HepG2 (cell line): ENCODE measurements around the gene FMNL1. TPM values are rescaled to one million over a fixed set of nuclear protein-coding genes. Genes with fewer than 3 reads are reported as not detected.
A peak's percentile ranks its signal among the peaks of the same experiment; 100 is the strongest.
"Not testable (repeated sequence)": the region's sequence is repeated elsewhere in the genome, so short reads cannot be mapped to it uniquely, and the experiment has no call there.

Source experiments
- ATAC-seq: fragments of 200-7000 bp; cut with Tn5 transposase; 3 replicates; pipeline ENCODE4 v1.9.1; 2020; ENCODE audit warnings: mild to moderate bottlenecking, moderate library complexity
- BruUV-seq: library from RNA; stranded (reverse); fragments of 400-500 nt; replicated peaks from 2 replicates; lab custom pipeline; 2021; lab: Mats Ljungman, UMichigan
- CTCF ChIA-PET: fragments of 300-600 bp; formaldehyde crosslinking; extraction: SDS; loops from one replicate; lab custom pipeline; 2021; ENCODE audit warnings: low total read pairs, inconsistent platforms, low intra/inter-chr PET ratio; lab: Yijun Ruan, JAX
- POLR2A ChIA-PET: fragments of 350-600 bp; sonication (Branson Sonifier 250); formaldehyde crosslinking; loops from one replicate; lab custom pipeline; 2020; ENCODE audit warnings: antibody characterized with exemption, inconsistent platforms; lab: Yijun Ruan, JAX
- DNase-seq: peaks from one replicate; pipeline ENCODE4 v3.0.0-alpha.2; 2015; ENCODE audit warnings: low spot score
- FAIRE-seq: peaks from 3 replicates; lab custom pipeline; 2011; peaks lifted over from hg19 to GRCh38; lab: Jason Lieb, UNC
- H2AFZ ChIP-seq: one replicate; pipeline ENCODE4 v1.6.1; 2011; ENCODE audit warnings: low read length, inconsistent platforms
- H3K27ac ChIP-seq: fragments of 300-600 bp; 3 replicates; pipeline ENCODE4 v1.8.0; 2011; ENCODE audit warnings: mixed run types, mild to moderate bottlenecking, mixed read lengths, low read length, inconsistent platforms; ENCODE audit not compliant: insufficient read depth; ENCODE audit errors: extremely low read length
- H3K27me3 ChIP-seq, 2 experiments: fragments of 200-600 bp in 1 of 2; 2 replicates in 1 of 2; 3 replicates in 1 of 2; pipeline versions ENCODE4 v1.6.0 to v1.8.0; 2011; ENCODE audit warnings: low read length in 2 of 2, mild to moderate bottlenecking in 2 of 2, moderate library complexity in 2 of 2, inconsistent platforms in 1 of 2; ENCODE audit not compliant: insufficient read depth in 2 of 2, control insufficient read depth in 1 of 2
- H3K36me3 ChIP-seq, 2 experiments: fragments of 200-600 bp in 1 of 2; replicated peaks in 1 of 2; 2 replicates in 1 of 2; 3 replicates in 1 of 2; pipeline versions ENCODE4 v1.5.1 to v1.8.0; 2011; ENCODE audit warnings: low read length in 2 of 2, inconsistent platforms in 1 of 2; ENCODE audit not compliant: insufficient read depth in 2 of 2, control insufficient read depth in 1 of 2
- H3K4me1 ChIP-seq: 2 replicates; pipeline ENCODE4 v1.5.1; 2012; ENCODE audit warnings: low read length, inconsistent platforms; ENCODE audit not compliant: insufficient read depth
- H3K4me2 ChIP-seq: 2 replicates; pipeline ENCODE4 v1.6.0; 2011; ENCODE audit warnings: low read depth, low read length, inconsistent platforms
- H3K4me3 ChIP-seq, 3 experiments: fragments of 200-600 bp in 1 of 3; sonication (generic), shearing (Covaris generic) in 1 of 3; replicated peaks in 1 of 3; 2 replicates each; pipeline ENCODE4 v1.5.1; 2011 to 2016; ENCODE audit warnings: low read length in 3 of 3, inconsistent platforms in 2 of 3, low read depth in 2 of 3, mild to moderate bottlenecking in 2 of 3, control low read depth in 1 of 3, mixed read lengths in 1 of 3; ENCODE audit not compliant: insufficient read depth in 1 of 3
- H3K79me2 ChIP-seq: one replicate; pipeline ENCODE4 v1.6.1; 2011; ENCODE audit warnings: low read length, inconsistent platforms; ENCODE audit not compliant: insufficient read depth
- H3K9ac ChIP-seq: 2 replicates; pipeline ENCODE4 v1.6.0; 2011; ENCODE audit warnings: mild to moderate bottlenecking, low read depth, low read length, inconsistent platforms; ENCODE audit not compliant: insufficient read depth
- H3K9me3 ChIP-seq: 2 replicates; pipeline ENCODE4 v1.5.1; 2012; ENCODE audit warnings: mild to moderate bottlenecking, low read length
- H4K20me1 ChIP-seq: 2 replicates; pipeline ENCODE4 v1.6.0; 2011; ENCODE audit warnings: inconsistent platforms, mild to moderate bottlenecking, low read length, moderate library complexity; ENCODE audit not compliant: insufficient read depth
- EP300 ChIP-seq, 3 experiments: sonication (generic) in 1 of 3; formaldehyde crosslinking in 1 of 3; IDR thresholded peaks; 2 replicates each; pipeline versions ENCODE4 v1.5.1 to v1.6.1; 2011 to 2020; ENCODE audit warnings: low read depth in 2 of 3, low read length in 2 of 3, borderline replicate concordance in 1 of 3, improper control_type of control experiment in 1 of 3, mild to moderate bottlenecking in 1 of 3, missing genetic modification reagents in 1 of 3, moderate library complexity in 1 of 3
- HES4 ChIP-seq: sonication (generic); formaldehyde crosslinking; IDR thresholded peaks from 2 replicates; pipeline ENCODE4 v1.9.0; 2021; ENCODE audit warnings: mild to moderate bottlenecking, missing genetic modification reagents, borderline replicate concordance
- MXD4 ChIP-seq: IDR thresholded peaks from 2 replicates; pipeline ENCODE4 v1.6.1; 2016; ENCODE audit warnings: mild to moderate bottlenecking, missing biosample characterization, missing genetic modification reagents
- SOX6 ChIP-seq, 2 experiments: fragments of 450-650 bp in 1 of 2; sonication (generic) in 1 of 2; formaldehyde crosslinking in 1 of 2; IDR thresholded peaks; 2 replicates each; pipeline versions ENCODE4 v1.4.0 to v1.6.1; 2017 to 2020; ENCODE audit warnings: antibody characterized with exemption in 1 of 2, mild to moderate bottlenecking in 1 of 2, missing genetic modification reagents in 1 of 2
- ZNF563 ChIP-seq: sonication (generic); formaldehyde crosslinking; IDR thresholded peaks from 2 replicates; pipeline ENCODE4 v1.8.0; 2022; ENCODE audit warnings: mild to moderate bottlenecking, moderate library complexity, missing genetic modification reagents
- ZNF616 ChIP-seq: sonication (generic); formaldehyde crosslinking; IDR thresholded peaks from 2 replicates; pipeline ENCODE4 v1.5.0; 2020; ENCODE audit warnings: low read depth, mild to moderate bottlenecking, missing genetic modification reagents
- ZNF703 ChIP-seq: sonication (generic); formaldehyde crosslinking; IDR thresholded peaks from 2 replicates; pipeline ENCODE4 v1.5.1; 2020; ENCODE audit warnings: missing genetic modification reagents, mild to moderate bottlenecking, moderate library complexity, borderline replicate concordance
- ZNF788 ChIP-seq: sonication (generic); formaldehyde crosslinking; IDR thresholded peaks from 2 replicates; pipeline ENCODE4 v1.5.0; 2020; ENCODE audit warnings: mild to moderate bottlenecking, missing genetic modification reagents, borderline replicate concordance
- WGBS: methylation state at CpG from one replicate; pipeline ENCODE4 v1.1.6; 2017; ENCODE audit warnings: low lambda C conversion rate; 5-methylcytosine and 5-hydroxymethylcytosine counted together
- in situ Hi-C: cut with HindIII; loops from 2 replicates; pipeline ENCODE4 v1.10.0; 2017; ENCODE audit warnings: low pct_unique_long_range_greater_than_20kb; ENCODE audit not compliant: extremely low pct_ligation_motif_present
- intact Hi-C: fragments of 100-400 bp; cut with micrococcal nuclease; formaldehyde crosslinking; loops from one replicate; pipeline ENCODE4 v1.10.0; 2022; ENCODE audit not compliant: unreplicated experiment
- polyA plus RNA-seq, 8 experiments: library from polyadenylated mRNA; depleted of rRNA in 3 of 8; stranded (reverse) in 7 of 8; unstranded in 1 of 8; fragments of >200 nt; fragmentation: Illumina TruSeq in 4 of 8; extraction: Trizol in 4 of 8; gene quantifications; 2 replicates each; pipeline versions ENCODE4 v1.2.1 to v1.2.3, GENCODE V29; 2011 to 2016; ENCODE audit warnings: low read depth in 4 of 8, missing spikeins in 1 of 8, mixed read lengths in 1 of 8; ENCODE audit not compliant: insufficient read depth in 1 of 8
- total RNA-seq, 5 experiments: library from RNA; depleted of rRNA; stranded (reverse); fragments of >200 nt; fragmentation: Illumina TruSeq; extraction: Trizol; gene quantifications; 2 replicates each; pipeline ENCODE4 v1.2.3, GENCODE V29; 2016; ENCODE audit warnings: low read depth in 1 of 5
- TF ChIP-seq, protein P1 (sequence below): sonication (generic); formaldehyde crosslinking; IDR thresholded peaks from 2 replicates; pipeline ENCODE4 v1.5.0; 2020; ENCODE audit warnings: mild to moderate bottlenecking, missing genetic modification reagents, borderline replicate concordance

The FMNL1 gene
- total and polyA plus RNA-seq, 2 of the 13 experiments (the other 11 are each of a cell fraction or from before 2014, with no cell fraction given): 0.53 to 0.70 TPM

DNA sequence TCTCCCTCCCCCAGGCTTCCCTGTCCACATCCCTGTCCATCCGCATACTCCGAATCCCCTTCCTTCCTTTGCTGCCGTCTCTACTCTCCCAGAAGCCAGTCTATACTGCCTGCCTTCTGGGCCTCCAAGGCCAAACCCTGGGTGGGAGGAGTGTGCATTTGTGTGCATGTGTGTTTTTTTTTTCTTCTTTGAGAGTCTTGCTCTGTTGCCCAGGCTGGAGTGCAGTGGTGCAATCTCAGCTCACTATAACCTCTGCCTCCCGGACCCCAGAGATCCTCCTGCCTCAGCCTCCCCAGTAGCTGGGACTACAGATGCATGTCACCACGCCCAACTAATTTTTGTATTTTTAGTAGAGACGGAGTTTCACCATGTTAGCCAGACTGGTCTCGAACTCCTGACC lies 31.6 kb downstream of the FMNL1 start:
- H3K9me3 ChIP-seq, ATAC-seq, H3K36me3 ChIP-seq, FAIRE-seq, H3K9ac ChIP-seq, intact Hi-C loops, H3K4me2 ChIP-seq, POLR2A ChIA-PET, H3K4me3 ChIP-seq, H4K20me1 ChIP-seq, BruUV-seq, H3K79me2 ChIP-seq, H2AFZ ChIP-seq, in situ Hi-C loops, H3K4me1 ChIP-seq, H3K27ac ChIP-seq, CTCF ChIA-PET, DNase-seq: not testable (repeated sequence)
- 62% methylated on average over 7 of the region's 7 CpGs for WGBS
- TF ChIP-seq ZNF563: 0 out of 2 replicates have a peak, but pooled peaks have one; percentile 28
- H3K27me3 ChIP-seq: peaks cover 0 to 28% of the 10 kb centered on the region in 2 experiments; a peak in 2 of 5 replicates

DNA sequence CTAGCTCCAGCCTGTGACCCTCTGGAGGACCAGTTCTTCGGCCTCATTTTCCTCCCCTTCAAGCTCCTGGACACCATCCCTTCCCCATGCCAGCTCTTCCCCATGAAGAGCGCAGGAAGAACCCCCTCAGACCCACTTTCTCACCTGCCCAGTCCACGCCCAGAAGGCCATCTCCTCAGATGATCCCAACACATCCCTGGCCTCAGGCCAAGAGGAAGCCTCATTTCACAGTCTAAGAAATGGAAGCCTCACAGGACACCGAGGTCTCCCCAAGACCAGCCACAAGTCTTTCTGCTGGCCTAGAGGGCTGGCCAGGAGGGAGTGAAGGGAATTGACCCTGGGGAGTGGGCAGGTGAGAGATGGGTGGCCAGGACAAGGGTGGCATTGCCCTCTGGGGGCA lies 32.2 kb downstream of the FMNL1 start:
- no peak overlapping the region for H2AFZ ChIP-seq
- WGBS: 29% methylated on average over 4 of the region's 4 CpGs
- no peak for FAIRE-seq
- H3K4me2 ChIP-seq: no peak overlapping the region
- 0 out of 2 replicates have a peak, but pooled peaks cover 2% of the 10 kb centered on the region for H3K4me1 ChIP-seq
- no TSS peak for BruUV-seq
- H4K20me1 ChIP-seq: no peaks in the 10 kb centered on the region
- no peaks in the 10 kb centered on the region for H3K79me2 ChIP-seq
- ChIA-PET POLR2A (no interaction called here), CTCF (no interaction called here)
- no peak for DNase-seq
- in situ Hi-C loops: no loop called here
- H3K9me3 ChIP-seq: no peaks in the 10 kb centered on the region
- no peak overlapping the region for H3K9ac ChIP-seq
- intact Hi-C loops: no loop called here
- H3K27me3 ChIP-seq: peaks cover 0 to 28% of the 10 kb centered on the region in 2 experiments; a peak in 2 of 5 replicates
- no peak overlapping the region for H3K4me3 ChIP-seq
- H3K27ac ChIP-seq: no peak overlapping the region
- no peaks in the 10 kb centered on the region for H3K36me3 ChIP-seq
- no peak for ATAC-seq
- TF ChIP-seq SOX6 (IDR thresholded peaks at IDR 0.05) (no peak), SOX6 (CRISPR knock-in tag; IDR thresholded peaks at IDR 0.05) (no peak), ZNF788 (CRISPR knock-in tag) (no peak), HES4 (no peak), ZNF703 (CRISPR knock-in tag) (no peak), EP300 (IDR thresholded peaks at IDR 0.05; ENCODE audit: low read depth in 2 of 2, low read length in 2 of 2) (no peak), EP300 (CRISPR knock-in tag; IDR thresholded peaks at IDR 0.05; ENCODE audit: borderline replicate concordance) (no peak), MXD4 (CRISPR knock-in tag) (no peak), ZNF616 (CRISPR knock-in tag) (no peak)
- TF ChIP-seq, protein P1, sequence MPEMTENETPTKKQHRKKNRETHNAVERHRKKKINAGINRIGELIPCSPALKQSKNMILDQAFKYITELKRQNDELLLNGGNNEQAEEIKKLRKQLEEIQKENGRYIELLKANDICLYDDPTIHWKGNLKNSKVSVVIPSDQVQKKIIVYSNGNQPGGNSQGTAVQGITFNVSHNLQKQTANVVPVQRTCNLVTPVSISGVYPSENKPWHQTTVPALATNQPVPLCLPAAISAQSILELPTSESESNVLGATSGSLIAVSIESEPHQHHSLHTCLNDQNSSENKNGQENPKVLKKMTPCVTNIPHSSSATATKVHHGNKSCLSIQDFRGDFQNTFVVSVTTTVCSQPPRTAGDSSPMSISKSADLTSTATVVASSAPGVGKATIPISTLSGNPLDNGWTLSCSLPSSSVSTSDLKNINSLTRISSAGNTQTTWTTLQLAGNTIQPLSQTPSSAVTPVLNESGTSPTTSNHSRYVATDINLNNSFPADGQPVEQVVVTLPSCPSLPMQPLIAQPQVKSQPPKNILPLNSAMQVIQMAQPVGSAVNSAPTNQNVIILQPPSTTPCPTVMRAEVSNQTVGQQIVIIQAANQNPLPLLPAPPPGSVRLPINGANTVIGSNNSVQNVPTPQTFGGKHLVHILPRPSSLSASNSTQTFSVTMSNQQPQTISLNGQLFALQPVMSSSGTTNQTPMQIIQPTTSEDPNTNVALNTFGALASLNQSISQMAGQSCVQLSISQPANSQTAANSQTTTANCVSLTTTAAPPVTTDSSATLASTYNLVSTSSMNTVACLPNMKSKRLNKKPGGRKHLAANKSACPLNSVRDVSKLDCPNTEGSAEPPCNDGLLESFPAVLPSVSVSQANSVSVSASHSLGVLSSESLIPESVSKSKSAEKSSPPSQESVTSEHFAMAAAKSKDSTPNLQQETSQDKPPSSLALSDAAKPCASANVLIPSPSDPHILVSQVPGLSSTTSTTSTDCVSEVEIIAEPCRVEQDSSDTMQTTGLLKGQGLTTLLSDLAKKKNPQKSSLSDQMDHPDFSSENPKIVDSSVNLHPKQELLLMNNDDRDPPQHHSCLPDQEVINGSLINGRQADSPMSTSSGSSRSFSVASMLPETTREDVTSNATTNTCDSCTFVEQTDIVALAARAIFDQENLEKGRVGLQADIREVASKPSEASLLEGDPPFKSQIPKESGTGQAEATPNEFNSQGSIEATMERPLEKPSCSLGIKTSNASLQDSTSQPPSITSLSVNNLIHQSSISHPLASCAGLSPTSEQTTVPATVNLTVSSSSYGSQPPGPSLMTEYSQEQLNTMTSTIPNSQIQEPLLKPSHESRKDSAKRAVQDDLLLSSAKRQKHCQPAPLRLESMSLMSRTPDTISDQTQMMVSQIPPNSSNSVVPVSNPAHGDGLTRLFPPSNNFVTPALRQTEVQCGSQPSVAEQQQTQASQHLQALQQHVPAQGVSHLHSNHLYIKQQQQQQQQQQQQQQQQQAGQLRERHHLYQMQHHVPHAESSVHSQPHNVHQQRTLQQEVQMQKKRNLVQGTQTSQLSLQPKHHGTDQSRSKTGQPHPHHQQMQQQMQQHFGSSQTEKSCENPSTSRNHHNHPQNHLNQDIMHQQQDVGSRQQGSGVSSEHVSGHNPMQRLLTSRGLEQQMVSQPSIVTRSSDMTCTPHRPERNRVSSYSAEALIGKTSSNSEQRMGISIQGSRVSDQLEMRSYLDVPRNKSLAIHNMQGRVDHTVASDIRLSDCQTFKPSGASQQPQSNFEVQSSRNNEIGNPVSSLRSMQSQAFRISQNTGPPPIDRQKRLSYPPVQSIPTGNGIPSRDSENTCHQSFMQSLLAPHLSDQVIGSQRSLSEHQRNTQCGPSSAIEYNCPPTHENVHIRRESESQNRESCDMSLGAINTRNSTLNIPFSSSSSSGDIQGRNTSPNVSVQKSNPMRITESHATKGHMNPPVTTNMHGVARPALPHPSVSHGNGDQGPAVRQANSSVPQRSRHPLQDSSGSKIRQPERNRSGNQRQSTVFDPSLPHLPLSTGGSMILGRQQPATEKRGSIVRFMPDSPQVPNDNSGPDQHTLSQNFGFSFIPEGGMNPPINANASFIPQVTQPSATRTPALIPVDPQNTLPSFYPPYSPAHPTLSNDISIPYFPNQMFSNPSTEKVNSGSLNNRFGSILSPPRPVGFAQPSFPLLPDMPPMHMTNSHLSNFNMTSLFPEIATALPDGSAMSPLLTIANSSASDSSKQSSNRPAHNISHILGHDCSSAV (CRISPR knock-in tag): no peak
